Nephron progenitor cell (in vitro differentiated cells): Measurements from ENCODE around the gene KIF6.

Experiments
- DNase-seq: peaks from one replicate; pipeline ENCODE4 v3.0.0; 2021
- H3K27ac Mint-ChIP-seq: 2 replicates; pipeline ENCODE4 v1.8.0; 2021; ENCODE audit warnings: mild to moderate bottlenecking, moderate library complexity, mixed read lengths
- H3K27me3 Mint-ChIP-seq: 2 replicates; pipeline ENCODE4 v1.8.0; 2021; ENCODE audit warnings: mild to moderate bottlenecking, low read depth, mixed read lengths; ENCODE audit not compliant: poor library complexity
- H3K36me3 Mint-ChIP-seq: 2 replicates; pipeline ENCODE4 v1.8.0; 2021; ENCODE audit warnings: low read depth, mixed read lengths
- H3K4me1 Mint-ChIP-seq: 2 replicates; pipeline ENCODE4 v1.8.0; 2021; ENCODE audit warnings: mixed read lengths
- H3K4me3 Mint-ChIP-seq: 2 replicates; pipeline ENCODE4 v1.8.0; 2021; ENCODE audit warnings: mild to moderate bottlenecking, moderate library complexity, mixed read lengths
- H3K9me3 Mint-ChIP-seq: 2 replicates; pipeline ENCODE4 v1.8.0; 2021; ENCODE audit warnings: mild to moderate bottlenecking, moderate library complexity, mixed read lengths
- TF ChIP-seq, protein P1 (sequence below): fragments of 200-600 bp; sonication (generic); IDR thresholded peaks from 2 replicates; pipeline ENCODE4 v1.5.0; 2021; ENCODE audit warnings: antibody characterized with exemption

The KIF6 gene

DNA sequence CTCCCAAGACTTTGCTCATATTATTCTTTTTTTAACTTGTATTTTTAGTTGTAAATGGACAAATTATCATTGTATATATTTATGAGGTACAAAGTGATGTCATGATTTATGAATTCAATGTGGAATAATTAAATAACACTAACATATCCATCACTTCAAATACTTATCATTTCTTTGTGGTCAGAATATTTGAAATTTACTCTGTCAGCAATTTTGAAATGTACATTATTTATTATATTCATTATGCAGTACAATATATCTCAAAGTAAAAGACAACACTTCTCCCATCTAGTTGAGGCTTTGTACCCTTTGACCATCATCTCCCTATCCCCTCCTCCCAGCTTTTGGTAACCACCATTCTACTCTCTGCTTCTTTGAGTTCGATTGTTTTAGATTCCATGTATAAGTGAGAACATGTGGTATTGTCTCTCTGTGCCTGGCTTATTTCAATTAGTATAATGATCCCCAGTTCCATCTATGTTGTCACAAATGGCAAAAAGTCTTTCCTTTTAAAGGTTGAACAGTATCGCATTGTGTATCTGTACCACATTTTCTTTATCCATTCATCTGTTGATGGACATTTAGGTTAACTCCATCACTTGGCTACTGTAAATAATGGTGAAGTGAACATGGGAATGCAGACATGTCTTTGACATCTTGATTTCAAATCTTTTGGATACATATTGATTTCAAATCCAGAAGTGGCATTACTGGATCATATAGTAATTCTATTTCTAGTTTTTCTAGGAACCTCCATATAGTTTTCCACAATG is 197.2 kb downstream of the KIF6 start:
- H3K36me3 Mint-ChIP-seq = peaks cover 8% of the 10 kb centered on the region
- peaks cover 2% of the 10 kb centered on the region for H3K27me3 Mint-ChIP-seq
- H3K27ac Mint-ChIP-seq = no peak overlapping the region
- no peak for DNase-seq
- H3K4me1 Mint-ChIP-seq = no peaks in the 10 kb centered on the region
- peaks cover 10% of the 10 kb centered on the region for H3K9me3 Mint-ChIP-seq
- TF ChIP-seq, protein P1, sequence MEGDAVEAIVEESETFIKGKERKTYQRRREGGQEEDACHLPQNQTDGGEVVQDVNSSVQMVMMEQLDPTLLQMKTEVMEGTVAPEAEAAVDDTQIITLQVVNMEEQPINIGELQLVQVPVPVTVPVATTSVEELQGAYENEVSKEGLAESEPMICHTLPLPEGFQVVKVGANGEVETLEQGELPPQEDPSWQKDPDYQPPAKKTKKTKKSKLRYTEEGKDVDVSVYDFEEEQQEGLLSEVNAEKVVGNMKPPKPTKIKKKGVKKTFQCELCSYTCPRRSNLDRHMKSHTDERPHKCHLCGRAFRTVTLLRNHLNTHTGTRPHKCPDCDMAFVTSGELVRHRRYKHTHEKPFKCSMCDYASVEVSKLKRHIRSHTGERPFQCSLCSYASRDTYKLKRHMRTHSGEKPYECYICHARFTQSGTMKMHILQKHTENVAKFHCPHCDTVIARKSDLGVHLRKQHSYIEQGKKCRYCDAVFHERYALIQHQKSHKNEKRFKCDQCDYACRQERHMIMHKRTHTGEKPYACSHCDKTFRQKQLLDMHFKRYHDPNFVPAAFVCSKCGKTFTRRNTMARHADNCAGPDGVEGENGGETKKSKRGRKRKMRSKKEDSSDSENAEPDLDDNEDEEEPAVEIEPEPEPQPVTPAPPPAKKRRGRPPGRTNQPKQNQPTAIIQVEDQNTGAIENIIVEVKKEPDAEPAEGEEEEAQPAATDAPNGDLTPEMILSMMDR = no peak
- no peak overlapping the region for H3K4me3 Mint-ChIP-seq

DNA sequence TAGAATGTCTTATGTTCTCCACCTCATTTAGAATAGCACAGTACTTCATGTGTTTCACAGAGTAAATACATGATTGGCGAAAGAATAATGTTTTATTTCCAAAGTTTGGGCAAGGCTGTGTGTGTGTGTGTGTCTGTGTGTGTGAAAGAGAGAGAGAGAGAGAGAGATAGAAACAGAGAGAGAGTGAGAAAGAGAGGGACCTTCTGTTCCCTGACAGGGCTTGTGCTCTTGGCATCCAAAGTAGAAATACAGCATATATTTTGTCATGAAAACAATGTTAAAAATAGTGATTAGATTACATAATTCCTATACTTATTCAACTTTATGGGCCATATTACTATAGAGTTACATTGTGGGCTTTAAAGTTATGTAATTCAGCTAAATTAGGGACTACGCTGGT is 201.2 kb downstream of the KIF6 start:
- no peak overlapping the region for H3K4me3 Mint-ChIP-seq
- peaks cover 2% of the 10 kb centered on the region for H3K27me3 Mint-ChIP-seq
- H3K9me3 Mint-ChIP-seq = no peaks in the 10 kb centered on the region
- no peak overlapping the region for H3K27ac Mint-ChIP-seq
- TF ChIP-seq, protein P1 = no peak
- H3K4me1 Mint-ChIP-seq = no peaks in the 10 kb centered on the region
- DNase-seq = no peak
- no peaks in the 10 kb centered on the region for H3K36me3 Mint-ChIP-seq

DNA sequence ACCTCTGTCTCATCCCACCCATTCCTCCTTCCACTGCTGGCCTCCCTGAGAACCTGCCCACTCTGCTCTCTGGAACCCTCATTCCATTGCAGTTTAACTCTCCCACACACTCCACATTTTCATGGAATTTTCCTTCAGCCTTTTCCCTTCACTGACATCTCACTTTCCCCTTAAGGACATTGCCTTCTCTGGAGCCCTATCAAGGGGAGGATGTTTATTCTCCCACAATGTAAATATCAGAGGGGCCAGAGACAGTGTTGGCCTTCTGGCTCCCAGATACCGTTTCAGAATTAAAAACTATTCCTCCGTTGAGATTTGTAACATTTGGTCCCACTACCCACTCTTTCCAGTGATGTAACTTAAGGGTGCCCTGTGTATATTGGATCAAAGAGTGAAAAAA is 203.2 kb downstream of the KIF6 start:
- TF ChIP-seq, protein P1 = no peak

DNA sequence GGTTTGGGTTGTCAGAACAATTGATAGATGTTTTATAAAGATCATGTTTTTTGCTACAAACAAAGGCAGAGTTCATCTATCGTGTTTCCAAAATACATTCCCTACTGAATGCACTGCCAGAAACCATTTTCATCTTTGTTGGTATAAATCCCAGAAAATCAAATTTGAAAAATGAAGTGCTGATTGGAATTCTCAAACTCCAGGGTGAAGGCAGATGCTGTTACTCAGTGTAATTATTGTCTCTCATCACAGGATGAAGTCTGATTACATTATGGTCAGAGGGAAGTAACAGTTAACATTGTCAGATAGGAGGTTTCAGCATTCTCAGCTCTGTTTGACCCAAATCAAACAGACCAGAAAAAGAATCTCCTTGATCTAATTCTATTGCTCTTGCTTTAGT is 204.3 kb downstream of the KIF6 start:
- Mint-ChIP-seq H3K4me1 (no peaks in the 10 kb centered on the region), H3K9me3 (no peaks in the 10 kb centered on the region), H3K27me3 (peaks cover 2% of the 10 kb centered on the region), H3K36me3 (no peaks in the 10 kb centered on the region), H3K4me3 (no peak overlapping the region), H3K27ac (no peak overlapping the region)
- no peak for DNase-seq
- TF ChIP-seq, protein P1 = no peak

More for the DNA sequence above, 203.2 kb downstream of the KIF6 start:
- no peak overlapping the region for H3K27ac Mint-ChIP-seq
- no peaks in the 10 kb centered on the region for H3K36me3 Mint-ChIP-seq
- peaks cover 2% of the 10 kb centered on the region for H3K27me3 Mint-ChIP-seq
- H3K4me3 Mint-ChIP-seq = no peak overlapping the region
- DNase-seq = no peak
- no peaks in the 10 kb centered on the region for H3K9me3 Mint-ChIP-seq
- H3K4me1 Mint-ChIP-seq = no peaks in the 10 kb centered on the region

DNA sequence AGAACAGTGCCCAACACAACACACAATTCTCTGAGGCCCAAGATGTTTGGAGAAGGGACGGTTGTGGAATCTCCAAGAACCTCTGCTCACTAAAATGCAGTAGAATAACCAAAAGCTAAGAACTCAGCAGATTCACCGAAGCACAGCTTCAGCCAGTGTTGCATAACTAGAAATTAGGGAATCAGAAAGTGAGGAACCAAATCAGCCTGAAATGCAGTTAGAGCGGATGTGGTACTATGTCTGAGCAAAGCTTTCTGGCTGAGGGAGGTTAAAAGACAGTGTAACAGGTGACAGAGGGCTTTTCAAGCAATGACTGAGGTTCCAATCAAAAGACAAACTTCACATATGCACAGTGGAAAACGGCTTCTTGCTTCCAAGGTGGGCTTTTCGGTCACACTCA is 204.8 kb downstream of the KIF6 start:
- no peaks in the 10 kb centered on the region for H3K4me1 Mint-ChIP-seq
- H3K27me3 Mint-ChIP-seq = peaks cover 2% of the 10 kb centered on the region
- H3K27ac Mint-ChIP-seq = no peak overlapping the region
- TF ChIP-seq, protein P1 = no peak
- H3K4me3 Mint-ChIP-seq = no peak overlapping the region
- DNase-seq = no peak
- H3K9me3 Mint-ChIP-seq = no peaks in the 10 kb centered on the region
- H3K36me3 Mint-ChIP-seq = no peaks in the 10 kb centered on the region

DNA sequence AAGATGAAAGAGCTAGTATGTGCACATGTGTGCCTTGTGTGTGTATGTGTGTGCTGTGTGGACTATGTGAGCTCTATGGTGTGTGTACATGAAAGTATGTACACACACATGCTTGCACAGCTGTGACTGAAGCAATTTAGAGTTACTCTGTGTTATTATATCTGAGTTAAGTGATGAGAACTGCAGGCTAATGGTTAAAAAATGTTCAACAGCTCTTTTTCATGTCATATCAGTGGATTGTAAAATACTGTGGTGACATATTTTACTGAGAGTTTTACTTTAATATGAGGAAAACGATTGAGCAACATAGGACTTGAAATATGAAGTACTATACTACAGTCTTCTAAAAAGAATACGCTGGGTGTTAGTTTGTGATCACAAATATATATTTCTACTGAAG is 207.0 kb downstream of the KIF6 start:
- H3K36me3 Mint-ChIP-seq = no peaks in the 10 kb centered on the region
- H3K27ac Mint-ChIP-seq = no peak overlapping the region
- DNase-seq = no peak
- H3K4me1 Mint-ChIP-seq = no peaks in the 10 kb centered on the region
- no peak overlapping the region for H3K4me3 Mint-ChIP-seq
- peaks cover 2% of the 10 kb centered on the region for H3K9me3 Mint-ChIP-seq
- TF ChIP-seq, protein P1 = no peak
- peaks cover 2% of the 10 kb centered on the region for H3K27me3 Mint-ChIP-seq
